Kidney glomerular epithelial cell (primary cell): Measurements from ENCODE around the gene CYRIA.

Source experiments
- DNase-seq: peaks from one replicate; lab custom pipeline; 2025; lab: John Stamatoyannopoulos, UW

CYRIA gene

GRCh38 chr2:16669388-16669787 lies 3.8 kb upstream of the CYRIA start:
- DNase-seq, result no peak

- no peak for DNase-seq
Measured at GRCh38 chr2:16666449-16666801, 791 bp upstream of the CYRIA start.

GRCh38 chr2:16664809-16665747 lies 556 bp downstream of the CYRIA start:
- DNase-seq, result no peak

GRCh38 chr2:16664052-16664731 lies 1.4 kb downstream of the CYRIA start:
- peak; percentile 53 for DNase-seq

- DNase-seq, result no peak
Measured at GRCh38 chr2:16663121-16663905, 2.3 kb downstream of the CYRIA start.

- peak; percentile 71 for DNase-seq
Measured at GRCh38 chr2:16661936-16662839, 3.4 kb downstream of the CYRIA start.

GRCh38 chr2:16661526-16661925 lies 4.1 kb downstream of the CYRIA start:
- DNase-seq, result no peak

- DNase-seq, result no peak
Measured at GRCh38 chr2:16660556-16660955, 5.1 kb downstream of the CYRIA start.

- no peak for DNase-seq
Measured at GRCh38 chr2:16660114-16660513, 5.5 kb downstream of the CYRIA start.

- DNase-seq, result no peak
Measured at GRCh38 chr2:16658076-16658739, 7.4 kb downstream of the CYRIA start.

GRCh38 chr2:16657671-16658070 lies 8.0 kb downstream of the CYRIA start:
- no peak for DNase-seq

- DNase-seq, result no peak
Measured at GRCh38 chr2:16656784-16657391, 8.7 kb downstream of the CYRIA start.

- DNase-seq, result no peak
Measured at GRCh38 chr2:16655905-16656642, 9.6 kb downstream of the CYRIA start.

- DNase-seq, result no peak
Measured at GRCh38 chr2:16655445-16655837, 10.2 kb downstream of the CYRIA start.

- no peak for DNase-seq
Measured at GRCh38 chr2:16654833-16655444, 10.7 kb downstream of the CYRIA start.

- no peak for DNase-seq
Measured at GRCh38 chr2:16653799-16654198, 11.8 kb downstream of the CYRIA start.

GRCh38 chr2:16653083-16653375 lies 12.6 kb downstream of the CYRIA start:
- DNase-seq, result no peak

- peak; percentile 56 for DNase-seq
Measured at GRCh38 chr2:16652296-16653082, 13.1 kb downstream of the CYRIA start.
